ENCODE results near the gene C1QB. TPM values are rescaled to one million over a fixed set of nuclear protein-coding genes. Genes with fewer than 3 reads are reported as not detected.
"Not testable (repeated sequence)": the region's sequence is repeated elsewhere in the genome, so short reads cannot be mapped to it uniquely, and the experiment has no call there.

C1QB gene
- polyA plus RNA-seq, 1 donor: 5.3 TPM

- DNase-seq: no peak
Measured at GRCh38 chr1:22662318-22662717, 9.3 kb downstream of the C1QB start.

GRCh38 chr1:22662986-22663408 lies 10.0 kb downstream of the C1QB start:
- no peak for DNase-seq

- DNase-seq: no peak
Measured at GRCh38 chr1:22665752-22666151, 12.7 kb downstream of the C1QB start.

- no peak for DNase-seq
Measured at GRCh38 chr1:22666412-22666811, 13.4 kb downstream of the C1QB start.

GRCh38 chr1:22668840-22669239 lies 15.8 kb downstream of the C1QB start:
- not testable (repeated sequence) for DNase-seq

GRCh38 chr1:22670352-22670975 lies 17.4 kb downstream of the C1QB start:
- no peak for DNase-seq

- DNase-seq: no peak
Measured at GRCh38 chr1:22671999-22672398, 19.0 kb downstream of the C1QB start.

GRCh38 chr1:22673486-22674409 lies 20.7 kb downstream of the C1QB start:
- peak; percentile 53 for DNase-seq

- DNase-seq: no peak
Measured at GRCh38 chr1:22674410-22674749, 21.3 kb downstream of the C1QB start.

- DNase-seq: not testable (repeated sequence)
Measured at GRCh38 chr1:22676151-22676550, 23.1 kb downstream of the C1QB start.

- no peak for DNase-seq
Measured at GRCh38 chr1:22676916-22677583, 24.0 kb downstream of the C1QB start.

GRCh38 chr1:22677931-22678896 lies 25.2 kb downstream of the C1QB start:
- no peak for DNase-seq

GRCh38 chr1:22680726-22681125 lies 27.7 kb downstream of the C1QB start:
- DNase-seq: no peak

GRCh38 chr1:22681556-22682276 lies 28.7 kb downstream of the C1QB start:
- no peak for DNase-seq

- no peak for DNase-seq
Measured at GRCh38 chr1:22683547-22683946, 30.5 kb downstream of the C1QB start.

GRCh38 chr1:22685591-22686059 lies 32.6 kb downstream of the C1QB start:
- peak; percentile 73 for DNase-seq

GRCh38 chr1:22687191-22687590 lies 34.2 kb downstream of the C1QB start:
- no peak for DNase-seq

- no peak for DNase-seq
Measured at GRCh38 chr1:22688466-22688865, 35.4 kb downstream of the C1QB start.

GRCh38 chr1:22689505-22689904 lies 36.5 kb downstream of the C1QB start:
- DNase-seq: peak; percentile 70

- DNase-seq: no peak
Measured at GRCh38 chr1:22691031-22691753, 38.2 kb downstream of the C1QB start.

All from left kidney (tissue), 2 donors.